GM12878 (cell line): ENCODE data around the gene SRRD. TPM values are rescaled to one million over a fixed set of nuclear protein-coding genes. Genes with fewer than 3 reads are reported as not detected.

Experiments
- ATAC-seq: fragments of 200-7000 bp; cut with Tn5 transposase; 3 replicates; pipeline ENCODE4 v1.9.1; 2020; ENCODE audit warnings: mild to moderate bottlenecking, moderate library complexity
- BruUV-seq: library from RNA; stranded (reverse); fragments of 400-500 nt; replicated peaks from 2 replicates; lab custom pipeline; 2021; lab: Mats Ljungman, UMichigan
- CTCF ChIA-PET: fragments of 300-600 bp; sonication (Branson Sonifier 250); formaldehyde crosslinking; extraction: SDS; loops from one replicate; lab custom pipeline; 2021; ENCODE audit warnings: inconsistent platforms; lab: Yijun Ruan, JAX
- POLR2A ChIA-PET: fragments of 350-600 bp; formaldehyde crosslinking; extraction: SDS; loops from one replicate; lab custom pipeline; 2021; ENCODE audit warnings: inconsistent platforms; lab: Charles Lee
- RAD21 ChIA-PET: fragments of 300-600 bp; sonication (Branson Sonifier 250); formaldehyde crosslinking; loops from one replicate; lab custom pipeline; 2023; ENCODE audit warnings: antibody characterized with exemption; ENCODE audit not compliant: unreplicated experiment; lab: Charles Lee
- SMC1A ChIA-PET: fragments of 300-600 bp; sonication (Branson Sonifier 250); formaldehyde crosslinking; loops from one replicate; lab custom pipeline; 2023; ENCODE audit not compliant: unreplicated experiment, uncharacterized antibody; lab: Charles Lee
- DNase-seq: peaks from one replicate; pipeline ENCODE4 v3.0.0-alpha.2; 2011; ENCODE audit warnings: low read depth, low spot score
- FAIRE-seq: peaks from 3 replicates; lab custom pipeline; 2011; peaks lifted over from hg19 to GRCh38; lab: Jason Lieb, UNC
- H2AFZ ChIP-seq: 2 replicates; pipeline ENCODE4 v1.6.0; 2011; ENCODE audit warnings: low read depth, low read length, control low read depth; ENCODE audit not compliant: control insufficient read depth
- H3K27ac ChIP-seq: 2 replicates; pipeline ENCODE4 v1.5.1; 2011; ENCODE audit warnings: control low read depth; ENCODE audit not compliant: control insufficient read depth, insufficient read depth
- H3K27me3 ChIP-seq, 2 experiments: replicated peaks in 1 of 2; 2 replicates each; pipeline versions ENCODE4 v1.6.0 to v1.6.1; 2011; ENCODE audit warnings: low read length in 1 of 2; ENCODE audit not compliant: control insufficient read depth in 2 of 2, insufficient read depth in 2 of 2
- H3K36me3 ChIP-seq, 2 experiments: 2 replicates each; pipeline ENCODE4 v1.5.1; 2011; ENCODE audit warnings: low read length in 1 of 2; ENCODE audit not compliant: control insufficient read depth in 2 of 2, insufficient read depth in 2 of 2
- H3K4me1 ChIP-seq: 2 replicates; pipeline ENCODE4 v1.6.1; 2011; ENCODE audit warnings: mild to moderate bottlenecking, low read length, moderate library complexity, mixed read lengths; ENCODE audit not compliant: control insufficient read depth, insufficient read depth
- H3K4me2 ChIP-seq: 2 replicates; pipeline ENCODE4 v1.6.0; 2011; ENCODE audit warnings: control low read depth; ENCODE audit not compliant: control insufficient read depth, insufficient read depth
- H3K4me3 ChIP-seq: fragments of 200-600 bp; sonication (generic); 2 replicates; pipeline ENCODE4 v1.5.1; 2016
- H3K79me2 ChIP-seq: 2 replicates; pipeline ENCODE4 v1.6.0; 2011; ENCODE audit warnings: low read length; ENCODE audit not compliant: control insufficient read depth, insufficient read depth
- H3K9ac ChIP-seq: 2 replicates; pipeline ENCODE4 v1.8.0; 2011; ENCODE audit warnings: low read length, control low read depth, mixed read lengths; ENCODE audit not compliant: control insufficient read depth, insufficient read depth
- H3K9me3 ChIP-seq: replicated peaks from 3 replicates; pipeline ENCODE4 v1.5.1; 2011; ENCODE audit warnings: mild to moderate bottlenecking, low read length; ENCODE audit not compliant: control insufficient read depth, insufficient read depth
- H4K20me1 ChIP-seq: 2 replicates; pipeline ENCODE4 v1.6.0; 2011; ENCODE audit not compliant: control insufficient read depth, insufficient read depth
- BHLHE40 ChIP-seq, 2 experiments: fragments of 450-650 bp in 1 of 2; IDR thresholded peaks; 2 replicates each; pipeline ENCODE4 v1.6.1; 2011 to 2017; ENCODE audit warnings: low read depth in 2 of 2, borderline replicate concordance in 1 of 2, improper control_type of control experiment in 1 of 2, low read length in 1 of 2, mild to moderate bottlenecking in 1 of 2
- CEBPZ ChIP-seq: fragments of 150-350 bp; IDR thresholded peaks from 2 replicates; pipeline ENCODE4 v1.6.1; 2016; ENCODE audit warnings: low read depth, low read length
- CHD4 ChIP-seq: fragments of 200-600 bp; sonication (generic); IDR thresholded peaks from 2 replicates; pipeline ENCODE4 v1.6.1; 2016; ENCODE audit warnings: mild to moderate bottlenecking
- IRF4 ChIP-seq: IDR thresholded peaks from 2 replicates; pipeline ENCODE4 v1.6.1; 2011; ENCODE audit warnings: low read depth, low read length
- KDM1A ChIP-seq: fragments of 200-600 bp; sonication (generic); IDR thresholded peaks from 2 replicates; pipeline ENCODE4 v1.6.1; 2016; ENCODE audit warnings: borderline replicate concordance
- NBN ChIP-seq: fragments of 450-650 bp; IDR thresholded peaks from 2 replicates; pipeline ENCODE4 v1.6.1; 2016
- NFXL1 ChIP-seq: fragments of 450-650 bp; IDR thresholded peaks from 2 replicates; pipeline ENCODE4 v1.6.1; 2017; ENCODE audit warnings: antibody characterized with exemption, mild to moderate bottlenecking, borderline replicate concordance
- NFYA ChIP-seq: IDR thresholded peaks from 2 replicates; pipeline ENCODE4 v1.6.1; 2011; ENCODE audit warnings: low read depth, mild to moderate bottlenecking, low read length, improper control_type of control experiment, borderline replicate concordance
- RELA ChIP-seq: fragments of 450-650 bp; IDR thresholded peaks from 2 replicates; pipeline ENCODE4 v1.8.0; 2014; ENCODE audit warnings: borderline replicate concordance; ENCODE audit not compliant: partially characterized antibody
- RELB ChIP-seq: fragments of 450-650 bp; IDR thresholded peaks from 2 replicates; pipeline ENCODE4 v1.6.1; 2017; ENCODE audit warnings: low read depth, mild to moderate bottlenecking, moderate library complexity
- SIX5 ChIP-seq: IDR thresholded peaks from 2 replicates; pipeline ENCODE4 v1.6.1; 2011; ENCODE audit warnings: mild to moderate bottlenecking, low read depth, low read length, moderate library complexity; ENCODE audit not compliant: severe bottlenecking
- SMAD1 ChIP-seq: fragments of 450-650 bp; IDR thresholded peaks from 2 replicates; pipeline ENCODE4 v1.6.1; 2018; ENCODE audit warnings: mild to moderate bottlenecking, low read depth; ENCODE audit not compliant: partially characterized antibody
- STAT1 ChIP-seq: fragments of 450-650 bp; conservative IDR thresholded peaks from 2 replicates; pipeline ENCODE4 v1.6.1; 2014; ENCODE audit warnings: antibody characterized with exemption, mild to moderate bottlenecking
- SUPT20H ChIP-seq: IDR thresholded peaks from 2 replicates; pipeline ENCODE4 v1.6.1; 2011; ENCODE audit warnings: low read depth, mild to moderate bottlenecking, low read length, moderate library complexity, borderline replicate concordance; ENCODE audit not compliant: control insufficient read depth
- TAF1 ChIP-seq: IDR thresholded peaks from 2 replicates; pipeline ENCODE4 v1.6.1; 2011; ENCODE audit warnings: mild to moderate bottlenecking, low read depth, low read length, borderline replicate concordance
- ZBTB33 ChIP-seq: fragments of 450-650 bp; IDR thresholded peaks from 2 replicates; pipeline ENCODE4 v1.6.1; 2017; ENCODE audit warnings: mild to moderate bottlenecking
- ZNF207 ChIP-seq: fragments of 450-650 bp; IDR thresholded peaks from 2 replicates; pipeline ENCODE4 v1.6.1; 2014; ENCODE audit warnings: antibody characterized with exemption, mild to moderate bottlenecking, borderline replicate concordance
- WGBS: methylation state at CpG from one replicate; pipeline ENCODE4 v1.1.6; 2016; ENCODE audit warnings: low lambda C conversion rate; ENCODE audit not compliant: insufficient replicate concordance, insufficient coverage; ENCODE audit errors: missing lambda C conversion rate; 5-methylcytosine and 5-hydroxymethylcytosine counted together
- in situ Hi-C: fragments of 300-500 bp; cut with MboI; formaldehyde crosslinking; loops from 9 replicates; pipeline ENCODE4 v1.14.3; 2018; ENCODE audit warnings: mixed read lengths
- intact Hi-C: fragments of 100-400 bp; cut with micrococcal nuclease; formaldehyde crosslinking; loops from one replicate; pipeline ENCODE4 v1.14.2; 2022; ENCODE audit not compliant: unreplicated experiment
- polyA plus RNA-seq, 11 experiments: library from polyadenylated mRNA; depleted of rRNA in 4 of 11; unstranded in 6 of 11; stranded (reverse) in 5 of 11; fragments of >200 nt; fragmentation: Nextera tagmentation in 4 of 11; fragmentation: Illumina TruSeq in 1 of 11; extraction: Ambion mirVana in 4 of 11; extraction: Trizol in 1 of 11; gene quantifications; 1 replicate in 1 of 11; 2 replicates in 10 of 11; pipeline versions ENCODE4 v1.2.1 to v1.2.3, GENCODE V29; 2011 to 2016; ENCODE audit warnings: inconsistent platforms in 2 of 11, missing spikeins in 2 of 11, low read depth in 1 of 11
- total RNA-seq, 4 experiments: library from RNA; depleted of rRNA in 3 of 4; stranded (reverse); fragments of >200 nt in 3 of 4; fragmentation: Illumina TruSeq in 1 of 4; extraction: Trizol in 1 of 4; gene quantifications; 2 replicates each; pipeline versions ENCODE4 v1.2.1 to v1.2.3, GENCODE V29; 2013 to 2021

The SRRD gene
- total and polyA plus RNA-seq, 10 of the 15 experiments (the other 5 are each of a cell fraction or from before 2014, with no cell fraction given): 4.1 to 50.6 (median 27.5) TPM

- no peak for DNase-seq
- POLR2A ChIA-PET: no interaction called here
- ATAC-seq: no peak
Measured at GRCh38 chr22:26445577-26446275, 38.0 kb upstream of the SRRD start.

More at GRCh38 chr22:26445577-26446275, 38.0 kb upstream of the SRRD start:
- intact Hi-C loops (no loop called here), in situ Hi-C loops (no loop called here)
- BruUV-seq: no TSS peak
- peaks cover under 1% of the 10 kb centered on the region for H3K79me2 ChIP-seq
- H3K9me3 ChIP-seq: no peaks in the 10 kb centered on the region
- H3K4me3 ChIP-seq: no peak overlapping the region
- H4K20me1 ChIP-seq: no peaks in the 10 kb centered on the region
- no peak for FAIRE-seq
- RAD21 ChIA-PET: no interaction called here
- no peak for TF ChIP-seq STAT1
- TF ChIP-seq SIX5: no peak
- TF ChIP-seq KDM1A: no peak
- TF ChIP-seq RELB: no peak
- TF ChIP-seq BHLHE40 (IDR thresholded peaks at IDR 0.05; ENCODE audit: borderline replicate concordance in 1 of 2, low read depth in 2 of 2, low read length in 1 of 2): no peak
- no peak for TF ChIP-seq TAF1
- TF ChIP-seq CEBPZ: no peak
- no peak for TF ChIP-seq NBN
- no peak for TF ChIP-seq SUPT20H
- TF ChIP-seq ZBTB33: no peak
- no peak for TF ChIP-seq NFXL1
- no peak for TF ChIP-seq IRF4
- TF ChIP-seq ZNF207: no peak
- TF ChIP-seq CHD4: no peak
- TF ChIP-seq NFYA: no peak
- no peak for TF ChIP-seq RELA
- no peak for TF ChIP-seq SMAD1
- no peak overlapping the region for H3K9ac ChIP-seq
- no peaks in the 10 kb centered on the region for H3K27me3 ChIP-seq
- SMC1A ChIA-PET: interaction anchor here (1.1 kb wide), 1 partner anchor 15 kb away, joined by 3 read pairs; no protein-coding TSS in a partner anchor
- peaks cover 0 to 13% of the 10 kb centered on the region in 2 experiments; a peak in 3 of 4 replicates for H3K36me3 ChIP-seq
- H2AFZ ChIP-seq: no peak overlapping the region
- H3K4me1 ChIP-seq: no peaks in the 10 kb centered on the region
- H3K27ac ChIP-seq: no peak overlapping the region
- H3K4me2 ChIP-seq: no peak overlapping the region
- CTCF ChIA-PET: no interaction called here
- WGBS: 93% methylated on average over 15 of the region's 15 CpGs
